GM12878 (cell line): Measurements from ENCODE around the gene VPS8. TPM values are rescaled to one million over a fixed set of nuclear protein-coding genes. Genes with fewer than 3 reads are reported as not detected.
"Not testable (repeated sequence)": the region's sequence is repeated elsewhere in the genome, so short reads cannot be mapped to it uniquely, and the experiment has no call there.

Experiments
- ATAC-seq: fragments of 200-7000 bp; cut with Tn5 transposase; 3 replicates; pipeline ENCODE4 v1.9.1; 2020; ENCODE audit warnings: mild to moderate bottlenecking, moderate library complexity
- BruUV-seq: library from RNA; stranded (reverse); fragments of 400-500 nt; replicated peaks from 2 replicates; lab custom pipeline; 2021; lab: Mats Ljungman, UMichigan
- CTCF ChIA-PET: fragments of 300-600 bp; sonication (Branson Sonifier 250); formaldehyde crosslinking; extraction: SDS; loops from one replicate; lab custom pipeline; 2021; ENCODE audit warnings: inconsistent platforms; lab: Yijun Ruan, JAX
- POLR2A ChIA-PET: fragments of 350-600 bp; formaldehyde crosslinking; extraction: SDS; loops from one replicate; lab custom pipeline; 2021; ENCODE audit warnings: inconsistent platforms; lab: Charles Lee
- RAD21 ChIA-PET: fragments of 300-600 bp; sonication (Branson Sonifier 250); formaldehyde crosslinking; loops from one replicate; lab custom pipeline; 2023; ENCODE audit warnings: antibody characterized with exemption; ENCODE audit not compliant: unreplicated experiment; lab: Charles Lee
- SMC1A ChIA-PET: fragments of 300-600 bp; sonication (Branson Sonifier 250); formaldehyde crosslinking; loops from one replicate; lab custom pipeline; 2023; ENCODE audit not compliant: unreplicated experiment, uncharacterized antibody; lab: Charles Lee
- DNase-seq: peaks from one replicate; pipeline ENCODE4 v3.0.0-alpha.2; 2011; ENCODE audit warnings: low read depth, low spot score
- FAIRE-seq: peaks from 3 replicates; lab custom pipeline; 2011; peaks lifted over from hg19 to GRCh38; lab: Jason Lieb, UNC
- H2AFZ ChIP-seq: 2 replicates; pipeline ENCODE4 v1.6.0; 2011; ENCODE audit warnings: low read depth, low read length, control low read depth; ENCODE audit not compliant: control insufficient read depth
- H3K27ac ChIP-seq: 2 replicates; pipeline ENCODE4 v1.5.1; 2011; ENCODE audit warnings: control low read depth; ENCODE audit not compliant: control insufficient read depth, insufficient read depth
- H3K27me3 ChIP-seq, 2 experiments: replicated peaks in 1 of 2; 2 replicates each; pipeline versions ENCODE4 v1.6.0 to v1.6.1; 2011; ENCODE audit warnings: low read length in 1 of 2; ENCODE audit not compliant: control insufficient read depth in 2 of 2, insufficient read depth in 2 of 2
- H3K36me3 ChIP-seq, 2 experiments: 2 replicates each; pipeline ENCODE4 v1.5.1; 2011; ENCODE audit warnings: low read length in 1 of 2; ENCODE audit not compliant: control insufficient read depth in 2 of 2, insufficient read depth in 2 of 2
- H3K4me1 ChIP-seq: 2 replicates; pipeline ENCODE4 v1.6.1; 2011; ENCODE audit warnings: mild to moderate bottlenecking, low read length, moderate library complexity, mixed read lengths; ENCODE audit not compliant: control insufficient read depth, insufficient read depth
- H3K4me2 ChIP-seq: 2 replicates; pipeline ENCODE4 v1.6.0; 2011; ENCODE audit warnings: control low read depth; ENCODE audit not compliant: control insufficient read depth, insufficient read depth
- H3K4me3 ChIP-seq: fragments of 200-600 bp; sonication (generic); 2 replicates; pipeline ENCODE4 v1.5.1; 2016
- H3K79me2 ChIP-seq: 2 replicates; pipeline ENCODE4 v1.6.0; 2011; ENCODE audit warnings: low read length; ENCODE audit not compliant: control insufficient read depth, insufficient read depth
- H3K9ac ChIP-seq: 2 replicates; pipeline ENCODE4 v1.8.0; 2011; ENCODE audit warnings: low read length, control low read depth, mixed read lengths; ENCODE audit not compliant: control insufficient read depth, insufficient read depth
- H3K9me3 ChIP-seq: replicated peaks from 3 replicates; pipeline ENCODE4 v1.5.1; 2011; ENCODE audit warnings: mild to moderate bottlenecking, low read length; ENCODE audit not compliant: control insufficient read depth, insufficient read depth
- H4K20me1 ChIP-seq: 2 replicates; pipeline ENCODE4 v1.6.0; 2011; ENCODE audit not compliant: control insufficient read depth, insufficient read depth
- EGR1 ChIP-seq, 2 experiments: IDR thresholded peaks; 1 replicate in 1 of 2; 2 replicates in 1 of 2; pipeline ENCODE4 v1.6.1; 2011 to 2012; ENCODE audit warnings: low read depth in 2 of 2, low read length in 2 of 2, borderline replicate concordance in 1 of 2, mild to moderate bottlenecking in 1 of 2, moderate library complexity in 1 of 2
- IRF5 ChIP-seq: fragments of 450-650 bp; IDR thresholded peaks from 2 replicates; pipeline ENCODE4 v1.6.1; 2017; ENCODE audit warnings: borderline replicate concordance
- MLLT1 ChIP-seq: fragments of 450-650 bp; IDR thresholded peaks from 2 replicates; pipeline ENCODE4 v1.6.1; 2016; ENCODE audit warnings: mild to moderate bottlenecking
- SKIL ChIP-seq: fragments of 450-650 bp; IDR thresholded peaks from 2 replicates; pipeline ENCODE4 v1.6.1; 2017; ENCODE audit warnings: mild to moderate bottlenecking, low read depth, inconsistent platforms; ENCODE audit not compliant: poor library complexity, severe bottlenecking
- SMAD5 ChIP-seq: IDR thresholded peaks from 2 replicates; pipeline ENCODE4 v1.6.1; 2016; ENCODE audit warnings: antibody characterized with exemption, low read depth
- ZNF622 ChIP-seq: fragments of 450-650 bp; IDR thresholded peaks from 2 replicates; pipeline ENCODE4 v1.6.1; 2017; ENCODE audit warnings: mild to moderate bottlenecking, inconsistent platforms
- ZSCAN29 ChIP-seq: fragments of 450-650 bp; IDR thresholded peaks from 2 replicates; pipeline ENCODE4 v1.6.1; 2017; ENCODE audit warnings: mild to moderate bottlenecking, moderate library complexity
- WGBS: methylation state at CpG from one replicate; pipeline ENCODE4 v1.1.6; 2016; ENCODE audit warnings: low lambda C conversion rate; ENCODE audit not compliant: insufficient replicate concordance, insufficient coverage; ENCODE audit errors: missing lambda C conversion rate; 5-methylcytosine and 5-hydroxymethylcytosine counted together
- in situ Hi-C: fragments of 300-500 bp; cut with MboI; formaldehyde crosslinking; loops from 9 replicates; pipeline ENCODE4 v1.14.3; 2018; ENCODE audit warnings: mixed read lengths
- intact Hi-C: fragments of 100-400 bp; cut with micrococcal nuclease; formaldehyde crosslinking; loops from one replicate; pipeline ENCODE4 v1.14.2; 2022; ENCODE audit not compliant: unreplicated experiment
- polyA plus RNA-seq, 11 experiments: library from polyadenylated mRNA; depleted of rRNA in 4 of 11; unstranded in 6 of 11; stranded (reverse) in 5 of 11; fragments of >200 nt; fragmentation: Nextera tagmentation in 4 of 11; fragmentation: Illumina TruSeq in 1 of 11; extraction: Ambion mirVana in 4 of 11; extraction: Trizol in 1 of 11; gene quantifications; 1 replicate in 1 of 11; 2 replicates in 10 of 11; pipeline versions ENCODE4 v1.2.1 to v1.2.3, GENCODE V29; 2011 to 2016; ENCODE audit warnings: inconsistent platforms in 2 of 11, missing spikeins in 2 of 11, low read depth in 1 of 11
- total RNA-seq, 4 experiments: library from RNA; depleted of rRNA in 3 of 4; stranded (reverse); fragments of >200 nt in 3 of 4; fragmentation: Illumina TruSeq in 1 of 4; extraction: Trizol in 1 of 4; gene quantifications; 2 replicates each; pipeline versions ENCODE4 v1.2.1 to v1.2.3, GENCODE V29; 2013 to 2021

VPS8 gene
- total and polyA plus RNA-seq, 10 of the 15 experiments (the other 5 are each of a cell fraction or from before 2014, with no cell fraction given): 8.9 to 34.7 (median 20.9) TPM

- Histone ChIP-seq H3K79me2 (no peaks in the 10 kb centered on the region), H3K4me1 (no peaks in the 10 kb centered on the region), H3K4me2 (no peak overlapping the region), H3K27me3 (no peaks in the 10 kb centered on the region), H3K9me3 (no peaks in the 10 kb centered on the region), H3K27ac (no peak overlapping the region), H2AFZ (no peak overlapping the region), H3K4me3 (no peak overlapping the region), H3K9ac (no peak overlapping the region), H4K20me1 (no peaks in the 10 kb centered on the region), H3K36me3 (no peaks in the 10 kb centered on the region; a peak in 1 of 4 replicates)
- in situ Hi-C loops (no loop called here), intact Hi-C loops (no loop called here)
- POLR2A ChIA-PET: interaction anchor here (0.5 to 0.6 kb wide), 2 partner anchors 29 to 46 kb away, joined by 4 to 5 read pairs; no protein-coding TSS in a partner anchor
- 98% methylated on average over 3 of the region's 3 CpGs for WGBS
- no TSS peak for BruUV-seq
- no peak for ATAC-seq
- RAD21 ChIA-PET: no interaction called here
- SMC1A ChIA-PET: interaction anchor here (0.8 to 1.2 kb wide), 2 partner anchors 12 to 14 kb away, joined by 3 to 4 read pairs; no protein-coding TSS in a partner anchor
- CTCF ChIA-PET: no interaction called here
- no peak for FAIRE-seq
- TF ChIP-seq ZNF622 (no peak), SMAD5 (no peak), MLLT1 (no peak), ZSCAN29 (no peak), EGR1 (IDR thresholded peaks at IDR 0.05; ENCODE audit: borderline replicate concordance in 1 of 2, low read depth in 2 of 2, low read length in 2 of 2) (no peak), SKIL (no peak), IRF5 (no peak)
- DNase-seq: no peak
Measured at GRCh38 chr3:184954251-184954650, 142.3 kb downstream of the VPS8 start.

- H3K4me3 ChIP-seq, H2AFZ ChIP-seq, H3K9ac ChIP-seq, RAD21 ChIA-PET, H4K20me1 ChIP-seq, CTCF ChIA-PET, H3K27me3 ChIP-seq, H3K27ac ChIP-seq, intact Hi-C loops, H3K36me3 ChIP-seq, H3K9me3 ChIP-seq, in situ Hi-C loops, BruUV-seq, H3K4me1 ChIP-seq, SMC1A ChIA-PET, H3K79me2 ChIP-seq, FAIRE-seq, ATAC-seq, DNase-seq, H3K4me2 ChIP-seq, POLR2A ChIA-PET: not testable (repeated sequence)
- whole genome bisulfite sequencing: 93% methylated on average over 8 of the region's 8 CpGs
Measured at GRCh38 chr3:184954851-184955250, 142.9 kb downstream of the VPS8 start.
